ENCODE data around the gene ASPRV1.
"Not testable (repeated sequence)": the region's sequence is repeated elsewhere in the genome, so short reads cannot be mapped to it uniquely, and the experiment has no call there.

Gene ASPRV1

GRCh38 chr2:69959425-69959824 is 2.0 kb downstream of the ASPRV1 start:
- DNase-seq, result no peak

DNA sequence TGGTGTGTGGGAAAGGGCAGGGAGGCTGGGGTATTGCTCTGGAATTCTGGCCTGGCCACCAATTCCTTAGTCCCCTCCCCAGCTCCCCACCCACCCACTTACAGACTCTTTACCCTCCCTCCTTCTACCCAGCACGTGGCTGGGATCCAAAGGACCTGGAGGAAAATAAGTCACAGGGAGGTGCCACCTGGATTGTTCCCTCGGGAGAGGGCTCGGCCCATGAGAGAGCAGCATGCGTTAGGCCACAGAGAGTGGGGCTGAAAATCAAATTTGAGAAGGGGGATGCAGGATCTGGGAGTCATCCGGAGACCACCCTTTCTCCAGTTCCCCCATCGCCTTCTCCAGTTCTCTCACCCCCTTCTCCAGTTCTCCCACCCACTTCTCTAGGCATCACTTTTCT is 3.0 kb downstream of the ASPRV1 start:
- DNase-seq, result no peak

GRCh38 chr2:69957965-69958364 is 3.5 kb downstream of the ASPRV1 start:
- no peak for DNase-seq

DNA sequence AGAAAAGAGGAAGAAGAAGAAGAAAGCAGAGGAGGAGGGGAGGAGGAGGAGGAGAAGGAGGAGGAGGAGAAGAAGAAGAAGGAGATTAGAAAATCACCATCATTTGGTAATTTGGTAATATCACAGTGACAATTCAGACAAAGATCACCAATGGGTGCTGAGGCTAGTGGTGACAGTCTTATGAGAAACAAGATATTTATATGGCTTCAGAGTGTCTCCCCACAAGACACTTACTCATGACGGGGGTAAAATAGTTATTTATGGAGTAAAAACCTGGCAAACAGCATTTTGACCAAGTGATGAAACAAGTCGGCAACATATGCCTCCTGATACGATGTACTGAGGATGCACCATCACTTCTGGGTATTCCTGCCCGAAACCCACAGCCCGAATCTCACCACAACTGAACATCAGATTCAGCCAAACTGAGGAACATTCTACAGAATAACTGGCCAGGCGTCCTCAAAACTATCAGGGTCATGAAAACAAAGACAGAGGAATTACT is 4.9 kb downstream of the ASPRV1 start:
- no peak for DNase-seq

DNA sequence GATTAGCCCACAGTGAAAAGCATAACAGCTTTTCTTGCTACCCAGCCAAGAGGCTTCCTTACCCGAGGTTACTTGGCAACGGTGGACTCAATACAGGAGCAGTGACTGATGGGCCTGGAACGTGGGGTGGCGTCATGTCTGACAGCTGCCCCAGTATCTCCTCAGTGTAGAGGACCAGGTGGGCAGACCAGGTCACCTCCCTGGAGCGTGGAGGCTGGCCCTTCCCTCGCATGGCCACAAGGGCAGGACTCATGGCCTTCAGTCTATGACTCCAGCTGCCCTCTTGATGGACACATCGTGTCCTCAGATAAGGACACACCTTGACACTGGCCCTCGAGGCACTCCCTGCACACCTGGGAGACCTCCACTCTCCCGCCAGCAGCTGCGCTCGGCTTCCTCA is 6.4 kb downstream of the ASPRV1 start:
- DNase-seq, result no peak

- no peak for DNase-seq
Observed at GRCh38 chr2:69954084-69954483, 7.3 kb downstream of the ASPRV1 start.

DNA sequence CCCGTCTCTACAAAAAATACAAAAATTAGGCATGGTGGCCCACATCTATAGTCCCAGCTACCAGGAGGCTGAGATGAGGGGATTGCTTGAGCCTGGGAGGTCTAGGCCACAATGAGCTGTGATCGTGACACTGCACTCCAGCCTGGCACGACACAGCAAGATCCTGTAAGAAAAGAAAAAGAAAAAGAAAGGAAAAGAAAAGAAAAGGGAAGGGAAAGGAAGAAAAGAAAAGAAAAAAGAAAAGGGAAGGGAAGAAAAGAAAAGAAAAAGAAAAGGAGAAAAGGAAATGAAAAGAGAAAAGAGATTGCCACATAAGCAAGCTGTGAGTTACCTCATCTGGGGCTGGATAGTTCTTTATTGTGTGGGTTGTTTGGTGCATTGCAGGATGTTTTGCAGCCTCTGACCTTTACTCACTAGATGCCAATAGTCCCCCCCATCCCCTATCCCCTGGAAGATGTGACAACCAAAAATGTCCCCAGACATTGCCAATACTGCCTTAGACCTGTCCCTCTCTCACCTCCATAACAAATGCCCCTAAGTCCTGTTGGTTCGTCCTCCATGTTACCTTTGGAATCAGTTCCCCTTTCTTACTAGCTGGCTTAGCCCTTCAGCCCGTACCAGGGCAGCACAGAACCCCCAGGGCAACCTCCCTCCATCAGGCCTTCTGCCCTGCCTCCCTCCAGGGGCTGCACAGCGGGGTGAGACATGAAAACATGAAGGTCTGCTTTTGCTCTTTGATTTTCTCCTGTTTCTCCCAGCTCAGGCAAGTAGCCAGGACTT is 8.9 kb downstream of the ASPRV1 start:
- no peak for DNase-seq

DNA sequence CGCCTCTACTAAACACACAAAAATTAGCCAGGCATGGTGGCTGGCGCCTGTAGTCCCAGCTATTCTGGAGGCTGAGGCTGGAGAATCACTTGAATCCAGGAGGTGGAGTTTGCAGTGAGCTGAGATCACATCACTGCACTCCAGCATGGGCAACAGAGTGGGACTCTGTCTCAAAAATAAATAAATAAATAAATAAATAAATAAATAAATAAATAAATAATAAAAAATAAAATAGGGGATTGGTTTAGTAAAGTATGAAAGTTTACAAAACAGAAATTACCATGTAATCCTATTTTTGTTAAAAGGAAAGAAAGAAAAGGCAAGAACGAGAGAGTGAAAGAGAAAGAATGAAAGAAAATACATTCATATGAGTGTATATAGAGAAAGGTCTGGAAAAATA is 10.8 kb downstream of the ASPRV1 start:
- DNase-seq, result not testable (repeated sequence)

GRCh38 chr2:69950241-69950640 is 11.2 kb downstream of the ASPRV1 start:
- DNase-seq, result no peak

GRCh38 chr2:69948963-69949645 is 12.3 kb downstream of the ASPRV1 start:
- DNase-seq, result no peak

DNA sequence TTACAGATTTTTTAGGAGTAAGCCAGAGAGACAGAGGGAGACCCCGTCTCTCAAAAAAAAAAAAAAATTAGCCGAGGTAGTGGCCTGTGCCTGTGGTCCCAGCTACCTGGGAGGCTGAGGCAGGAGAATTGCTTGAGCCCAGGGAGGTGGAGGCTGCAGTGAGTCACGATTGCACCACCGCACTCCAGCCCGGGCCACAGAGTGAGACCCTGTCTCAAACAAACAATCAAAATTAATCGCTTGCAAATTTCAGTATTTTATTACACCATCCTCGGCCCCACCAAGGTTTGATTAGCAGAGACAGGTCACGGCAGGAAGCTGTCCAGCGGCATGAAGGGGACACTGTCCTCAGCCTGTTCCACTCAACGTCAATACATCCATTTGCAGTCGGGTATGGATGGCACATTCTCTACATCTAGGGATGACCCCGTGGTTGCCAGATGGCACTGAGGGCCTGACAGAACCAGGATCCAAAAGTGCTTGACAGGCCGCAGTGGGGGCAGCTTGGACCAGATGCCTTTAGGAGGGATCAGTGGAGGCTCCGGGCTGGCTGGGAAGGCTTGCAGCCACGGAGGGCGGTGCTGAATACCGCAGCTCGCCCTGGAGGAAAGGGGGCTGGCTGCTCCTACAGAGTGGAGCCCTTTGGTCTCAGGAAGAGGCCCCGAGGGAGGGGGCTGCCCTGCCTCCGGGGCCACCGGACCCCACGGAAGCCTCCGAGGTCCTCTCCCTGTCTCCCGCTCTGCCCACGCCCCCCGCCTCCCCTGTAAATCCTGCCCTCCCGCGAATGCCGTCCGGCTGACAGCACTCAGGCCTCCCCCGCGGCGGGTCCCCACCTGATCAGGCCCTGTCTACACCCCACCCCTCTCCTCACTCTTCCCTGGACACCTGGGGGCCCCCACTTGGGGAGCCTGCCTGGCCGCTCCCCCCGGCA is 13.1 kb downstream of the ASPRV1 start:
- DNase-seq, result no peak

DNA sequence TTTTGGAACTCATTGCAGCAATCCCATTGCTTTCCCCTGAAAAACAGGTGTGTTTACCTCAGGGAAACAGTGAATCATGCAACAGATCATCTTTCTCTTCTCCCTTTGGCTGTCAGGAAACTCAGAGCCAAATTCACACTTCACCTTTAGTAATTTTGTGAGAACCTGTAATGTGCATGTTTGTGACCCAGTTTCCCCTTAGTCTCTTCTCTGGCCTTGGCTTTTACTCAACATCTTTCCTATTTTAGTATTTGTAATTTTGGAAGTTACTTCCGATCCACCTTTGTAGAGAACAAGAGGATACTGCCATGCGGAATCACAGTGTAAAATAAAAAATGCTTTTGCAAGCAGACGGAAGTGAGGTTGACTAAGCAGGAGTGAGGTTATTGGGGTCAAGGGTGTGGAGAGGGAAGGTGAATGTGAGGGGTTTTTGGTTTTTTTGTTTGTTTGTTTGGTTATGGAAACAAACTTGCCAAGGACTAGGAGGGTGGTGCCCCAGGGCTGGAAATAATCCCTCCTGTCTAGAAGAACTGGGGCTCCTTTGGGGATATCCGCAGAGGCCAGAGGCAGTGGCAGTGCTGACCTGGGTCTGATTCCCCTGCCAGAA is 14.0 kb downstream of the ASPRV1 start:
- DNase-seq, result no peak

DNA sequence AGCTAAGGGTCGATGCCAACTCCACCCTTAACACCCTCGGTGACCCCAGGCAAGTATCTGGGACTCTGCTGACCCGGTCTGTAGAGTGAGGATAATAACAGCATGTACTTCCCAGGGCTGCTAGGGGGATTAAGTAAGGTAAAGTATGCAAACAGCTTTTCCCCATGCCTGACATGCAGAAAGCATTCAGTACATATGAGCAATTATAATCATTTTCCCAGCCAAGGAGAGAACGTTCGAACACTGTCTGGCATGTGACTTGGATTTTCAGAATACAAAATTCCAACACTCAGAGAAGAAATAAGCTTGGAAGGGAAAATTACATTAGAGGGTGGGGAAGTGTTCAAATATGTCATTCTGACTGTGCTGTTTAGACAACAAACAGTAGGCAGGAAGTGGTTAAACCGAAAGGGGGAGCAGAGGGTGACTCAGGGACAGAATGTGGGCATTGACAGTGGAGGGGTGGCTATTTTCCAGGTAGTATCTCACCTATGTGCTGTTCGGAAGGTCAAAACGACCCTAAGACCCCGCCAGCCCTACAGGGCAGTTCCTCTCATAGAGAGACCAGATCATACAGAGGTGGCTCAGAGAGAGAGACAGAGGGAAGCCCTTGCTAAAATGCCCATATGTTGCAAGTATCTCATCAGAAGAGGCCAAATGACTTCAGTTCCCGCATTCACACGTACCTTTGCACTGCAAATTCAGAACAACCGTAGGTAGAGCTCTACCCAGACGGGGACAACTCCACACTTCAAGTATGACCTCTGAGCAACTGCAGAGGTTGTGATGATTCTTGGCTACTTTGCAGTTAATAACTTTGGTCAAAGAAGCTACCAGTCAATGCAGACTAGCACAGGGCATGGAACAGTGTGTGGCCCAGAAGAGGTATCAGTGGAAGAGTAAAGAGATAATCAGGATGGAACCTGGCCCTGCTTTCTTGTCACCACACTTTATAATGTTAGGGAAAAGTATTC is 14.8 kb downstream of the ASPRV1 start:
- DNase-seq, result peak; percentile 39

DNA sequence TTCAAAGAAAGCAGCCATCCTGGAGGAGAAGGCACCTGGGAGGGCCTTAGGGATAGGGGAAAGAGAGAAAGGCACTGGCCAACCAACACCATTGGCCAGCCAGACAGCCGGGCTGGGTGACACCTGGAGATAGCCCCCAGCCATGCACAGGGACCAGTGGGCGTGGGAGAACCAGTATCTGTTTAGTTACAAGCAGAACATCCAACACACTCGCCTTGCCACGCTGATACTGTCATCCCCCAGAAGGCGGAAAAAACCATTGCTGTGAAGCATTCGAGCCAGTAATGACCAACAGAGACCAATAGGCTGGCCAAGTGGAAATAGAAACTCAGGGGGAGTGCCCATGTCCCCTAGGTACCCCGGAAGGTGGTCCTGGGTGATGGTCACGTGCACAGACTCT is 15.5 kb downstream of the ASPRV1 start:
- DNase-seq, result no peak

DNA sequence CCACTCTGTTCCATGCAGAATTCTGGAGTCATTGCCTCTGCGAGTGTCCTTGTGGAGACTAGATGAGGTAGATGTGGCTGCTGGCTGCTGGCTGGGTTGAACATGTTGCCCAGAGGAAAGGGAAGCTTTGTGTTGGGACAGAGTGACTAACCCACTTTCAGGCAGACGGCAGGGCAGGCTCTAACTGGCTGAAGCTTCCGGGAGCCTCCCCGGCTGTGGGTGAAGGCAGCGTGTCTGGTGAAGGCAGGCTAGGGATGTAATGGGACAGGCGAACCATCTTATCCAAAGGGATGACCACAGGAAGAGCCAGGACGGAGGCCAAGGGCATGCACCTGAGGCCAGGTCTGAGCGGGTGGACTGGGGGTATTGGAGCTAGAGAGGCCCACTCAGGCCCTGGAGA is 16.0 kb downstream of the ASPRV1 start:
- DNase-seq, result no peak

GRCh38 chr2:69944756-69945155 is 16.7 kb downstream of the ASPRV1 start:
- no peak for DNase-seq

- DNase-seq, result no peak
Observed at GRCh38 chr2:69943843-69944525, 17.4 kb downstream of the ASPRV1 start.

DNA sequence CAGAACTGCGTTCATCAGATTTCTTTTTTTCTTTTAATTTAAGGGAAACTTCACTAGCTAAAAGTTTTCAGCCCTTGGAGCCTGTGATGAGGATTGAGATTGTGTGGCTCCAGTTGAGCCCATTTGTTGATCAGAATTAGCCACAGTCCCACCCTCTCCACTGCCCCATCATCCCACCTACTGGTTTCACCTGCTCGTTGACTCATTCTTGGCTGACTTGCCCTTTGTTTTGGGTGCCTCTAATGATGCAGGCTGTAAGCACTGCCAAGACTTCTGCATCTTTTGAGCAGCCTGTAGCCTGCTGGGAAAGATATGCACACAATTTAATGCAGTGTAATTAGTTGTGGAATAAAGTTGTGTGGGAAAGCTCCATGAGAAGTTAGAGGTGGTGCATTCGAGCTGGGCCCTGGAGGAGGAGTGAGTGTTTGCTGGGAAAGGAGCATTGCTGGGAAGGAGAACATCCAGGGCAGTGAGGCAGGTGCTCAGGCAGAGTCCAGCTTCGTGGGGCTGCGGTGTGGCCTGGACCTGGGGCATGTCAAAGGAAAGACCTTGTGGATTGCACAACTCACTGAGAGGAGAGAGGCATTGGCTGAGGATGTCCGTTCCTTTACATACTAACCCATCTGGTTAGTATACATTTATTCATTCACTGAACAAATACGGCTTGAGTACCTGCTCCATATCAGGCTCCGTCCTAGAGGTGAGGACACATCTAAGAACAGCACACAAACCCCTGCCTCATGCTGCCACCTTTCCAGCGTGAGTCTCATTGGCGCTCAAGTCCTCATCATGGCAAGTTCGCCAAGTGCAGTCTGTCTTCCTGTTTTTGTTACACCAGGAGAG is 18.2 kb downstream of the ASPRV1 start:
- DNase-seq, result no peak

DNA sequence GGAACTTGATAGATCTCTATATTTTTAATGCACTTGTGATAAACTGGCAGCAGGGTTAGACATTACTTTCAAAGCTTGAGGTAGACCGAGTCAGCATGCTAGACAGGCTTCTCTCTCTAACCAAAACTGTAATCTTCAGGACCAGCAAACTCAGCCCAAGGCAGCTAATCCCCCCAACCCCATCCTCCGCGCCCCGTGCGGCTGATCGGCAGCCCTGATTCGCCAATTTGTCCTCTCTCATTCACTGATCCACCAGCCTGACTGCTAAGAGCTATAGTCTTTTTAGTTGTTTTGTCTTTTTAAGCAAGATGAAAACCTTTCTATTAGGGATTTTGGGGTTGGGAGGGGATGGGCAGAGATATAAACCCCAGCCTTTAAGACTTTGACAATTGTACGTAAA is 20.7 kb downstream of the ASPRV1 start:
- no peak for DNase-seq

DNA sequence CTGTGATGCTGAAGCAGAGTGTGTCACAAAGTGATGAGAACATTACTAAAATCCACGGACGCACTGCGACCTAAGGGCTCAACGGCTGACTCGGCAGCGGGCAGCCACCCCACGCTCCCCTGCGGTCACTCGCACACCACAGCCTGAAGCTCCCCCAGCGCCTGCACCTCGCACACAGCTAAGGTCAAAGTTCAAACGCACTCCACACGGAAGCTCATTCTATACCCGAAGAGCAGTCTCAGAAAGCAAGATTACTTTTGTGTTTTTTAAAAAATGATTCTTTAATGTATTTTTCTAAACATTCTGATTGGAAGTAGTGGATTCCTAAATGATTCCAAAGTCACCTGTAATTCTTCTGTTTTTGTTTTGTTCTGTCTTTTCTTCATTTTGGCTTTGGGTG is 21.7 kb downstream of the ASPRV1 start:
- no peak for DNase-seq

All from activated naive CD4-positive, alpha-beta T cell treated with anti-CD3 and anti-CD28 coated beads, Interleukin-2, amount 50 U/mL, for 16 hours (primary cell).